ENCODE data around the gene RPTOR.

RPTOR gene

DNA sequence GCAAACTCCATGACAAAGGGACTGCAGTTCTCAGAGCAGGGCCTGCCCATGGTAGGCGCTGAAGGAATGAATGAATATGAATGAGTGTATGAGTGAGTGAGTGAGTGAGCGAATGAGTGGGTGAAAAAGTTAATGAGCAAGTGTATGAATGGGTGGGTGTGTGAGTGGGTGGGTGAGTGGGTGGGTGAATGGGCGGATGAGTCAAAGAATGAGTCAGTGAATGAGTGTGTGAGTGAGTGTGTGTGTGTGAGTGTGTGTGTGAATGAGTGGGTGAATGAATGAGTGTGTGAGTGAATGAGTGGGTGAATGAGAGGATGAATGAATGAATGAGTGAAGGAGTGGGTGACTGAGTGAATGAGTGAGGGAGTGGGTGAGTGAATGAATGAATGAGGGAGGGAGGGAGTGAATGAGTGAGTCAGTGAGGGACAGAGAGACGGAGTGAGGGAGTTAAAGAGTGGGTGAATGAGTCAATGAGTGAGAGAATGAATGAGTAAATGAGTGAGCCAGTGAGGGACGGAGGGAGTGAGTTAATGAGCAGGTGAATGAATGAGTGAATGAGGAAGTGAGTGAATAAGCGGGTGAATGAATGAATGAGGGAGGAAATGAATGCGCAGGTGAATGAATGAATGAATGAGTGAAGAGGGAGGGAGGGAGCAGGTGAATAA is 435.9 kb downstream of the RPTOR start:
- Histone ChIP-seq H3K27me3 (ENCODE audit: insufficient read depth, poor library complexity, severe bottlenecking) (peaks cover 2% of the 10 kb centered on the region), H3K27ac (replicated peaks) (no peak overlapping the region), H3K4me3 (replicated peaks; ENCODE audit: insufficient read depth, low read length) (no peak overlapping the region)
- peak; percentile 46; the same call in 1 of the 2 replicates for TF ChIP-seq SPI1 (IDR thresholded peaks at IDR 0.05; ENCODE audit: borderline replicate concordance, low read depth)
- TF ChIP-seq POLR2AphosphoS5 (IDR thresholded peaks at IDR 0.05; ENCODE audit: low read depth), result no peak
- DNase-seq (ENCODE audit: low read depth in 1 of 2, low spot score in 1 of 2), result no peak

DNA sequence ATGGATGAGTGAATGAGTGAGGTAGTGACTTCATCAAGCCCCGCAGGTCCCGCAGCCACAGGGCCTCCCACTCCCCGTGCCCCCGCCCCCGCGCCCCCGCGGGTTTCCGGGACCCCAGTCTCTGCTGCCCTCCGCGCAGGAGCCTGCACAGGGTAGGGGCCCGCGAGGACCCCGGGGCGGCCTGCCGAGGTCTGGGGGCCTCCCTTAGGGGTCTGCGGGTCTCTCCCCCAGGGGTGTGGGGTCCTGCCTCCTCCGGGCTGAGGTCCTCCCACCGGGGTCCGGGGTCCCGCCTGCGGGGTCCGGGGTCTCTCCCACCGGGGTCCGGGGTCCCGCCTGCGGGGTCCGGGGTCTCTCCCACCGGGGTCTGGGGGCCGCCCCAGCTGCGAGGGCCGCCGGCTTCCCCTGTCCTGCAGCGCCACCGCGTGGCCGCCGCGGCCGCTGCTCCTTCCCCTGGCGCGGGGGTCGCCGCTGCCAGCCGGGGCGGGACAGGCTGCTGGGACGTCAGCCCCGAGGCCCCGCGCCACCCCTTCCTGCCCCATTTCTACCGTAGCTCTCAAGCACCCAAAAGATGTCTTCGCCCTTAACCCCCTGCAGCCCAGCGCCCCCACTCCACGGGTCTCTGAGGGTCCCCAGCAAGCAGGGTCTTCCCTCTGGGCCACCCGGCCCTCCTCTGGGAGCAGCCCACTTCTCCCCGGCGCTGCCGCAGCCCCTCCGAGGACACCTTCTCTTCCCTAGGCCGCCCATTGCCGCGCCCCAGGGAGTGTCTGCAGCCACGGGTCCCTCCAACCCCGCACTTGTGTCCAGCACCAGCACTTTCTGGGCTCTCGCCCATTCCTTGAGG is 436.6 kb downstream of the RPTOR start:
- Histone ChIP-seq H3K4me3 (replicated peaks; ENCODE audit: insufficient read depth, low read length) (no peak overlapping the region), H3K27ac (replicated peaks) (no peak overlapping the region), H3K27me3 (ENCODE audit: insufficient read depth, poor library complexity, severe bottlenecking) (no peaks in the 10 kb centered on the region)
- DNase-seq (ENCODE audit: low read depth in 1 of 2, low spot score in 1 of 2), result no peak
- TF ChIP-seq SPI1 (IDR thresholded peaks at IDR 0.05; ENCODE audit: borderline replicate concordance, low read depth) (no peak), POLR2AphosphoS5 (IDR thresholded peaks at IDR 0.05; ENCODE audit: low read depth) (no peak), GABPA (IDR thresholded peaks at IDR 0.05; ENCODE audit: low read depth) (no peak)
- TF ChIP-seq, protein P1, sequence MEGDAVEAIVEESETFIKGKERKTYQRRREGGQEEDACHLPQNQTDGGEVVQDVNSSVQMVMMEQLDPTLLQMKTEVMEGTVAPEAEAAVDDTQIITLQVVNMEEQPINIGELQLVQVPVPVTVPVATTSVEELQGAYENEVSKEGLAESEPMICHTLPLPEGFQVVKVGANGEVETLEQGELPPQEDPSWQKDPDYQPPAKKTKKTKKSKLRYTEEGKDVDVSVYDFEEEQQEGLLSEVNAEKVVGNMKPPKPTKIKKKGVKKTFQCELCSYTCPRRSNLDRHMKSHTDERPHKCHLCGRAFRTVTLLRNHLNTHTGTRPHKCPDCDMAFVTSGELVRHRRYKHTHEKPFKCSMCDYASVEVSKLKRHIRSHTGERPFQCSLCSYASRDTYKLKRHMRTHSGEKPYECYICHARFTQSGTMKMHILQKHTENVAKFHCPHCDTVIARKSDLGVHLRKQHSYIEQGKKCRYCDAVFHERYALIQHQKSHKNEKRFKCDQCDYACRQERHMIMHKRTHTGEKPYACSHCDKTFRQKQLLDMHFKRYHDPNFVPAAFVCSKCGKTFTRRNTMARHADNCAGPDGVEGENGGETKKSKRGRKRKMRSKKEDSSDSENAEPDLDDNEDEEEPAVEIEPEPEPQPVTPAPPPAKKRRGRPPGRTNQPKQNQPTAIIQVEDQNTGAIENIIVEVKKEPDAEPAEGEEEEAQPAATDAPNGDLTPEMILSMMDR (IDR thresholded peaks at IDR 0.05; ENCODE audit: insufficient read depth, low read length), result peak; percentile 31
- TF ChIP-seq, protein P2, sequence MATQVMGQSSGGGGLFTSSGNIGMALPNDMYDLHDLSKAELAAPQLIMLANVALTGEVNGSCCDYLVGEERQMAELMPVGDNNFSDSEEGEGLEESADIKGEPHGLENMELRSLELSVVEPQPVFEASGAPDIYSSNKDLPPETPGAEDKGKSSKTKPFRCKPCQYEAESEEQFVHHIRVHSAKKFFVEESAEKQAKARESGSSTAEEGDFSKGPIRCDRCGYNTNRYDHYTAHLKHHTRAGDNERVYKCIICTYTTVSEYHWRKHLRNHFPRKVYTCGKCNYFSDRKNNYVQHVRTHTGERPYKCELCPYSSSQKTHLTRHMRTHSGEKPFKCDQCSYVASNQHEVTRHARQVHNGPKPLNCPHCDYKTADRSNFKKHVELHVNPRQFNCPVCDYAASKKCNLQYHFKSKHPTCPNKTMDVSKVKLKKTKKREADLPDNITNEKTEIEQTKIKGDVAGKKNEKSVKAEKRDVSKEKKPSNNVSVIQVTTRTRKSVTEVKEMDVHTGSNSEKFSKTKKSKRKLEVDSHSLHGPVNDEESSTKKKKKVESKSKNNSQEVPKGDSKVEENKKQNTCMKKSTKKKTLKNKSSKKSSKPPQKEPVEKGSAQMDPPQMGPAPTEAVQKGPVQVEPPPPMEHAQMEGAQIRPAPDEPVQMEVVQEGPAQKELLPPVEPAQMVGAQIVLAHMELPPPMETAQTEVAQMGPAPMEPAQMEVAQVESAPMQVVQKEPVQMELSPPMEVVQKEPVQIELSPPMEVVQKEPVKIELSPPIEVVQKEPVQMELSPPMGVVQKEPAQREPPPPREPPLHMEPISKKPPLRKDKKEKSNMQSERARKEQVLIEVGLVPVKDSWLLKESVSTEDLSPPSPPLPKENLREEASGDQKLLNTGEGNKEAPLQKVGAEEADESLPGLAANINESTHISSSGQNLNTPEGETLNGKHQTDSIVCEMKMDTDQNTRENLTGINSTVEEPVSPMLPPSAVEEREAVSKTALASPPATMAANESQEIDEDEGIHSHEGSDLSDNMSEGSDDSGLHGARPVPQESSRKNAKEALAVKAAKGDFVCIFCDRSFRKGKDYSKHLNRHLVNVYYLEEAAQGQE (IDR thresholded peaks at IDR 0.05; ENCODE audit: insufficient replicate concordance, low read depth), result no peak

DNA sequence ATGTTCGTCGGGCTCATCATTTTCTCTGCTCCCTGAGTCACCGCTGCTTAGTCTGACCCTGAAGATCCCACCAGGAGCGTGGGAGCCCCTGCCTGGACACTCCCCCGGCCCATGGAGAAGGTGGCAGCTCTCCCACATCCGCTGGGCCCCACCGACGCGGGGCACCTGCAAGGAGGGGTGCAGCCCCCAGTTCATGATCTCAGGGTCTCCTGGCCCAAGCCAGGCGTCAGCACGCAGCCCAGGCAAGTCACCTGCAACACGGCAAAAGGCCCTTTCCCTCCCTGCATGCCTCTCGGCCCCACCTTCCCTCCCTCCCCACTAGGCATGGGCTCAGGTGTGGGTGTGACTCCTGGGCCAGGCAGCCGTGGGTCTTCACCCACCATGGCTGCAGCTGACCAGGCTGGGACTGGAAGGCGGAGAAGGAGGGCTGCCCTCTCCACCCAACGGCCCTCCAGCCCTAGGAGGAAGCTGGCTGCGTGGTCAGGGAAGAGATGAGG is 437.3 kb downstream of the RPTOR start:
- no peak for TF ChIP-seq POLR2AphosphoS5 (IDR thresholded peaks at IDR 0.05; ENCODE audit: low read depth)
- TF ChIP-seq, protein P2 (IDR thresholded peaks at IDR 0.05; ENCODE audit: insufficient replicate concordance, low read depth), result no peak
- TF ChIP-seq, protein P1 (IDR thresholded peaks at IDR 0.05; ENCODE audit: insufficient read depth, low read length), result no peak
- no peak for TF ChIP-seq SPI1 (IDR thresholded peaks at IDR 0.05; ENCODE audit: borderline replicate concordance, low read depth)
- TF ChIP-seq GABPA (IDR thresholded peaks at IDR 0.05; ENCODE audit: low read depth), result no peak
- Histone ChIP-seq H3K27me3 (ENCODE audit: insufficient read depth, poor library complexity, severe bottlenecking) (no peaks in the 10 kb centered on the region), H3K27ac (replicated peaks) (no peak overlapping the region), H3K4me3 (replicated peaks; ENCODE audit: insufficient read depth, low read length) (no peak overlapping the region)
- no peak for DNase-seq (ENCODE audit: low read depth in 1 of 2, low spot score in 1 of 2)

DNA sequence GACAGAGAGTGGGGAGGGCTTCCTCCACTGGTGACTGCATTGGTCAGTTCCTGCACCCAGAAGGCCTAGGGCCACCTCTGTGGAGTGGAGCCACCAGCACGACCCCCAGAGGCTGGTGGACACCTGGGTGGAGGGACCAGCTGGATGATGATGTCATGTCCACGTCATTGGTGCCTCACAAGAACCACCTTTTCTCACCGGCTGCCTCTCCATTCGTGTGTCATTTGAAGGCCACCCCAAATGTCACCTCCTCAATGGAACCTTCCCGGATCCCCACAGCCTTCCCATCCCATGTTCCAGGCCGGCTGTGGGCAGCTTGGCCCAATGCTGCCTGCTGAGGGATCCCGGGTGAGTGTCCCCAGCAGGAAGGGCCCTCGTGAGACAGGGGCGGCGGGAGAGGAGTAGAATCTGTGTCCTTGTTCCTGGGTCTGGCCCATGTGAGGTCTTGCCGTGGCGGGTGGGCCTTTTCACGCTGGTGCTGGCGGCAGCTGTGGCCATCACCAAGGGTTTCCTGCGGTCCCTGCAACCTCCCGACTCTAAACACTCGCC is 437.9 kb downstream of the RPTOR start:
- Histone ChIP-seq H3K27me3 (ENCODE audit: insufficient read depth, poor library complexity, severe bottlenecking) (no peaks in the 10 kb centered on the region), H3K4me3 (replicated peaks; ENCODE audit: insufficient read depth, low read length) (no peak overlapping the region), H3K27ac (replicated peaks) (no peak overlapping the region)
- DNase-seq (ENCODE audit: low read depth in 1 of 2, low spot score in 1 of 2), result no peak
- no peak for TF ChIP-seq SPI1 (IDR thresholded peaks at IDR 0.05; ENCODE audit: borderline replicate concordance, low read depth)
- TF ChIP-seq POLR2AphosphoS5 (IDR thresholded peaks at IDR 0.05; ENCODE audit: low read depth), result no peak
- TF ChIP-seq, protein P2 (IDR thresholded peaks at IDR 0.05; ENCODE audit: insufficient replicate concordance, low read depth), result no peak
- no peak for TF ChIP-seq GABPA (IDR thresholded peaks at IDR 0.05; ENCODE audit: low read depth)
- TF ChIP-seq, protein P1 (IDR thresholded peaks at IDR 0.05; ENCODE audit: insufficient read depth, low read length), result no peak
